Activated T-cell treated with anti-CD3 and anti-CD28 coated beads for 24 hours (primary cell): Measurements from ENCODE around the gene IRS4.

ENCODE experiments used
- DNase-seq: peaks from one replicate; pipeline ENCODE4 v3.0.0-alpha.2; 2020; ENCODE audit warnings: low read depth

The IRS4 gene

DNA sequence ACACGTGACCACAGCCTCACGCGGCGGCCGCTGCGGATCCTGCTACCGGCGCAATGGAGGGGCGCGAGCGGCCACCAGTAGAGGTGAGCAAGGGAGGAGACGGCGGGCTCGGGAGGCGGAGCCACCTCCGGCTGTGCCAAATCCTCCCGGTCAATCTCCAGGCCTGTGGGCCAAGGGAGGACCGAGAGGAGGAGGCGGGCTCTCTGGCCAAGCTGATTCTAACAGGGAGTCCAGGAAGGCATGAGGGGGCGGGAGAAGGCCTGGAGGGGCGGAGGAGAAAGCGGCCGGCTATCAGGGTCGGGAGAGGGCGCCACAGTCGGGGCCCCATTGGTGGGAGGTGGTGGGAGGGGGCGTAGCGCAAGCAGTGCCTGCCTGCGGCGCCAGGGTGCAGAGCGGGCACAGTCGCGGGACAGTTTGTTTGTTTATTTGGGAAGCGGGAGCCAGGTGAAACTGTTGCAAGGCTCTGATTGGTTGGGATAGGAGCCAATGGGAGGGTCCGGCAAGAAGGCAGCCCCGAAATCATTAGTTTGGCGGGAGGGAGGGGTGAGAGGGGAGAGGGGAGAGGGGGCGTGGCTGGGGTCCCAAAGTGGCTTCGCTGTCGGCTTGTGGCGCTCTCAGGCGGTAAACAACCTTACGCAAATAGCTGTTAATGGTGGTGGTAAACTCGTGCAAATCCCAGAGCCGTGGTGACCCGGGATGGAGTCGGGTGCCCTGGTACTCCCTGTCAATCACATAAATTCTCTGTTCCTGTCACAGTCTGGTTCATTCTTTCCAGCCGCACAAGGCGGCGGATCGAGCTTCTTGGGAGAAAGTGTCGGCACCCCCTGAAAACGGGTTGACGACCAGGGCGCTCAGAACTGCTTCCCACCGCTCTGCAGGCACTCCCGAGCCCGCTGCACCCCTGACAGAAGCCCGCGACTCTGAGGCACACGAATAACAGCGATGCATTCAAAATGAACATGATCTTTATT lies at the start of gene IRS4:
IRS4 (minus strand) TSS at position 55 of the 971 bp plus-strand sequence.
- DNase-seq = no peak

DNA sequence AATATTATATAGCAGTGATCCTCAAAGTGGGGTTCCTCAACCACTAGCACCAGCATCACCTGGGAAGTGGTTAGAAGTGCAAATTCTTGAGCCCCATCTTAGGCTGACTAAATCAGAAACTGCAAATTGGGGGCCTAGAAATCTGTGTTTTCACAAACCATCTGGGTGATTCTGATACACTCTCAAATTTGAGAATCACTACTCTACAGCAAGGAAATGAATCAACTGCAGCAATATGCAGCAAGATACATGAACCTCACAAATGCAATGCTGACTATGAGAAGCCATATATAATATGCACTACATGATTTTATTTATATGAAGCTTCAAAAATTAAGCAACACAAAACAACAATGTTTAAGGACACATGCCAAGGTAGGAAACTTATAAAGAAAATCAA lies 36.2 kb upstream of the IRS4 start:
- DNase-seq = no peak

DNA sequence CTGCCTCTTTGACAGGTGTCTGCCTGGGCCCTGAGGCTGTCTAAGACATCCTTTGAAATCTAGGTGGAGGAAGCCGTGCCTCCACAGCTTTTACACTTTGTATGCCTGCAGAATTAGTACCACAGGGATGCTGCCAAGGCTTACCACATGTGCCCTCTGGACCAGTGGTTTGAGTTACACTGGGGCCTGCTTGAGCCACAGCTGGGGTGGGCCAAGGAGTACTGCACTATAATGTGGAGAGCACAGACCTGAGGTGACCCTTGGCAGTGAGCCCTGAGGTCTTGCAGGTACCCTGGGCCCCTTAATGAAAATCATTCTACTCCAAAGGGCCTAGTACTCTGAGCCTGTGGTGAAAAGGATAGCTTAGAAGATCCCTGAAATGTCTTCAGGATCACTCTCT lies 27.2 kb upstream of the IRS4 start:
- DNase-seq = no peak

DNA sequence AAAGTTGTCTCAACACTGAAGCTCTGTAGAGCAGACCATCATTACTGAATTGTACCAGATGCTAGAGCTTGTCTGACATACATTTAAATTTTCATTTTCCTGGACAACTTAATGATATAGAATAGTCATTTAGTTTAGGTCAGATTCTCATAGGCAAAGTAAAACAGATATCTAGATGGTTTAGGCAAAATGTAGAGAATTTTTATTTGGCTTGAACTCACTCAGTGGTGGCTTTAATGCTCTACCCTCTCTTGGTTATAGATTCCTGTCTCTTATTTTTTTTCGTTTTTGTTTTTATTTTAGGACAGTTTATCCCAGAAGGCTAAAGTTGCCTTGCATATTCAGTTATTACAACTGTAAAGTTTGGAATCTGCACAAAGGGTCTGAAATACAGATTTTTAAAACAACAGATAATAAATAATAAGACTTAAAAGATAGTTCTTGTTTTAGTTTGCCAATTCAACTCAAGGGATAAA lies 4.0 kb upstream of the IRS4 start:
- DNase-seq = no peak

DNA sequence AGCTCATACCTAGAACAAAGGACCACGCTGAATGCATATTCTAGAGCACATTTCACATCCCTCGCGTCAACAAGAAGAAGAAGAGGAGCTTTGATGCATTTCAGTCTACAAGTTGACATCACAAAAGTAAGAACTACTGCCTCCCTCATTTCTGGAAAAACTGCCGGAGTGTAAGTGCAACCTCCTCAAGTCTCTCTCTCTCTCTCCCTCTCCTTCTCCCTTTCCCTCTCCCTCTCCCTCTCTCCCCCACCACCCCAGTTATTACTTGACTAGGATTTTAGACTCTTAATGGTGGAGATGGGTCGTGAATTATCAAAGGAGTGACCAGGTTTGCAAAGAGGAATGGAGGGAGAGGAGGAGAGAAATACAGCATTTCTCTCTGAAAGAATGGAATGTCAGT lies 1.4 kb upstream of the IRS4 start:
- no peak for DNase-seq

DNA sequence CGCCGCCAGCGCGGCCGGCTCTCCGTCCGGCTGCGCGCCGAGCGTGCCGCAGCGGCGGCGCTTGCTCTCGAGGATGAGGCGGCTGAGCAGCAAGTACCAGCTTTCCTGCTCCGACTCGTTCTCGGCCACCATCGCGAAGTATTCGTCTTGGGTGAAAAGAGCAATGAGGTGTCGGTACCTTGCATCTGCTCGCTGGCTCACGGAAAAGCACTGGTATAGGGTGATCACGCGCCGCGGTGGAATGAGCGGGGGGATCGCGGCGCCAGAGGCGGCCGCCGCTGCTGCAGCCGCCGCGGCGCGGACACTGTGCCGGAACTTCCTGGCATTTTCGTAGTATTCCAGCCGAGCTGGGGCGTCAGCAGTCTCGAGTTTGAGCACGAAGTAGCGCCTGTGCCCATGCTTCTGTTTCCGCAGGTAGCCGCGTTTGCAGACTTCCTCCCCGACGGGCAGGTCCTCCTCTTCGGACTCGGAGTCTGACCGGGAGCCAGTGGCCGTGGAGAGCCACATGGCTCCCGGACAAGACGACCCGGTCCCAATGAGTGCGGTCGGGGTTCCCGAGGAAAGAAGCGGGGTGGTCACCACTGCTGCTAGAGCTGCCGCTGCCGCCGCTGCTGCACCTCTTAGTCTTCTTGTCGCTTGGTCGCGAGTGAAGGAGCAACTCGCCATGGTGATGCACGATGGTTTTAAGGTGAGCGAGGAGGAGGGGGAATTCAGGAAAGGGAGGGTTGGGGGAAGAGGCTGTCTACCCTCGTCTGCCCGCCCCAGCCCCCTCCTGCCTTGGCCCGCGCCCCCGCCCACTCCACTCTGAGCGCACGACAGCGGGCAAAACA lies 469 bp downstream of the IRS4 start:
- no peak for DNase-seq

DNA sequence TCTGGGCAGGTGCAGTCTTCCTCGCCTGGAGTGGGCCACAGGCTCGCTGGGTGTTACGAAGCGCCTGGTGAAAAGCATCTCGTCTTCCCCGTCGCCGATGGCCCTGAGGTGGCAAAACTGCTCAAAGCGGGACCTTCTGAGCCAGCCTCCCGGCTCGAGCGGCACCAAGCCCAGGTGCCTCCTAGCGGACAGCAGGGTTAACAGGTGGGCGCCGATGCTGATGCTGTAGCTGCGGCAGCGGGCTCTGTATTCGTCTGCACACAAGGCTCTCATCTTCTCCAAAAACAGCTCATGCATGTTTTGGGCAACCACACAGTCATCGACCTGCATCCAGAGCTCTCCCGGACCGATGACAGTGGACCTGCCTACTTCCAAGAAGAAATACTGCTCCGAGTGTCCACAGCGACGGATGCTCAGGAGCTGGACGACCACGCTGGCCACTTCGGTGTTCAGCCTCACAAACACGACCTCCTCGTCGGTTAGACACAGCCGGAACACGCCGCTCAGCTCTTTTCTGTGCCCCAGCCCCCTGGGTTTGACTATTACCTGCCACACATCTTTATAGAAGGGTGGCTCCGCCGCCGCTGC lies 1.2 kb downstream of the IRS4 start:
- no peak for DNase-seq

DNA sequence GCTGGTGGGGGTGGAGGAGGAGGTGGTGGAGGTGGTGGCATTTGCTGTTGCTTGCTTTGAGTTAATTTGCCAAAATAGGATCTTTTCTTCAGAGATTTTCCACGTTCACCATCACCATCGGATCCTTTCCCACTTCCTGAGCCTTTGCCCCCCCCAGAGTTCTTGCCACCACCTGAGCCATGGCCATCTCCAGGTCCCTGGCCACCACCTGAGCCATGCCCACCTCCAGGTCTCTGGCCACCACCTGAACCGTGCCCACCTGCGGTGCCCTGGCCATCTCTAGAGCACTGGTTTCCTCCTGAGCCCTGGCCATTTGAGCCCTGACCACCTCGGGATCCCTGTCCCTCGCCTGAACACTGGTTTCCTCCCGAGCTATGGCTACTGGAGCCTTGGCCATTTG lies 1.9 kb downstream of the IRS4 start:
- no peak for DNase-seq

DNA sequence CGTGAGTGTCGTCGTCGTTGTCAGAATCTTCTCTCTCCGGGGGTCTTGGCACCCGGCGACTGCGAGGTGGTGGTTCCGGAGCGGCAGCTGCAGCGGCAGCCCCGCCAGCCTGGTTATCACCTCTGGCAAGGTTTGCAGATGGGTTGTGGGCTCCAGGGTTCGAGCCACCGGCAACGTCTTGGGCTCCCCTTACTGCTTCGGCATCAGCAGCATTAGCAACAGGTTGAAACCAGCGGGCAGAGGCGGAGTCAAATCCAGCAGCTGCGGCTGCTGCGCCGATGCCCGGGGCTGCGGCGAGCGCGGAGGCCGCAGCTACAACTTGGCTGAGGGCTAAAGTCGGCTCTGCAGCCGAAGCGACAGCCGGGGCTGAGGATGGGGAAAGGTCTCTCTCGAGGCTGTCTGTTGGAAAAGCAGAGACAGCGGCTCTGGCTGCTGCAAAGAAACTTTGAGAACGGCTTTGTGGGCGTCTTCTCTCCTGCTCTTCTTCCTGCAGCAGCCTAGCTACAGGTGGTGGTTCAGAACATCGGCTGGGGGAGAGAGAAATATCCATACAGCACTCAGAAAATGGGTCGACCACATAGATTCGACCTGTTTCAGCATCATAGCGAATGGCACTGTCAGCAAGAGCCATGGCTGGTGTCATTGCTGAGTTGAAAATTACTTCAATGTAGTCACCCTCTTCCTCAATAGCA lies 3.6 kb downstream of the IRS4 start:
- DNase-seq = no peak

DNA sequence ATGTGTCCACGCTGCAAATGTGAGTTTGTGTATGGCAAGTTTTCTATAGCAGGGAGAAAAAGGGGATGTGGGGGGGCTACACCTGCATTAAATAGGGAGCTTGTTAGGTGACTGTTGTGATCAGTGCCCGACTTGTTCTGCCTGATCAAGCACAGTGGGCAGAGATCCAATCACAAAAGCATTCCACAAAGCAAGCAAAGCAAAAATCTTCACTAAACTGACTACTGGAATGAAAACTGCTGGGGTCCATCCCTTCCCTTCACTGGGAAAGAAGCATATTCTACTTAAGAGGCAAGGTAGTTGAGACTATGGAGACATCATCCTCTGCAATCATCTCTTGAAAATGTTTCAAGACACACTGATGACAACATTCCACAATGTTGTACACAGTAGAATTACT lies 5.2 kb downstream of the IRS4 start:
- no peak for DNase-seq

DNA sequence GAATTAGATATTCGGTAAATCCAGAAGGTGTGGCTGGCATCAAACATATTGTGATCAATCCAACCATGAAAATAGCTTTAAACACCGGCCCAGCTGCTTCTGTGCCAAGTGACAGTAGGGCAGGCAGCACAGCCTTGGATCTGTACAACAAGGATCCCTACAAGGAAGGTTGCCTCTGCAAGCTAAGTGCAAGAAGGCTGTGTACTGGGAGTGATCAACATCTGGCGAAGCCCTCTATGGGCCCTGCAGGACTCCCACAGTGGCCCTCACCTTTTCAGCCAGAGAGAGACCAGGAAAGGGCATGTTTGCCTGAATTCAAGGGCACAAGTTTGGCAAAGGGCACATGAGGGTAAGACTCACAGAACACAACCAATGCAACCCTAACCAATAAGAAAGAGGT lies 9.6 kb downstream of the IRS4 start:
- DNase-seq = no peak

DNA sequence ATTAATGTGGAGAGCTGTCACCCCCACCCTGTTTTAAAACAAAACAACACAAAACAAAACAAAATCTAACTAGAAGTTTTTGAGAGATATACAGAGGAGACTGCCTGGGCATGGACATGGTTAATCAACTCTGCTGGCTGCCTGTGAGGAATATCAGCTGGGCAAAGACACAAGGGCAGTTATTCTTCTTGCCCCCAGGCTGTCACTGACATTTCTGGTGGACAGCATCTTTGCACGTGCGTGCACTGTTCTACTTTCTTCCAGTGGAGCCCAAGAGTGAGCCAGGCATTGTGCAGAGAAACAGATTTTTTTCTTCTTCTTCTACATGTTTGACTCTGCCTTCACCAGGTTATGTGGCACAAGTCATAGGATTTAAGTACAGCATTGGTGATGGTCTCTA lies 13.8 kb downstream of the IRS4 start:
- no peak for DNase-seq

DNA sequence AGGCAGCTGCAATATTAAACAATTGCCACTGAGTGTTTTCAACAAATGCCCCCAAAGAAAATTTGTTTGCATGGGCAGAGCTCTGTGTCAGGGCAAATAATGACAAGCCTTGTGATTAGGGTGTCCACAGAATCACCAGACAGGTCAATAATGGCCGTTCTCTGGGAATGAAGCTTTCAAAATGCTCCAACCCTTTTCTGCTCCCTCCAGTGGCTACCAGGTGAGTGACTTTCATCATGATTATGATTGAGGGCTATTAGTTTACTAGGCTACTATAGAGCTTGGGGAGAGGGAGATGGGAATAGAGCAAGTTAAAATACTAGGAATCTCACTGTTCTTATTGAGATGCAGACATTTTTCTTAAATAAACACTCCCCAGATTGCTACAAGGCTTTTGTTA lies 23.5 kb downstream of the IRS4 start:
- DNase-seq = no peak

DNA sequence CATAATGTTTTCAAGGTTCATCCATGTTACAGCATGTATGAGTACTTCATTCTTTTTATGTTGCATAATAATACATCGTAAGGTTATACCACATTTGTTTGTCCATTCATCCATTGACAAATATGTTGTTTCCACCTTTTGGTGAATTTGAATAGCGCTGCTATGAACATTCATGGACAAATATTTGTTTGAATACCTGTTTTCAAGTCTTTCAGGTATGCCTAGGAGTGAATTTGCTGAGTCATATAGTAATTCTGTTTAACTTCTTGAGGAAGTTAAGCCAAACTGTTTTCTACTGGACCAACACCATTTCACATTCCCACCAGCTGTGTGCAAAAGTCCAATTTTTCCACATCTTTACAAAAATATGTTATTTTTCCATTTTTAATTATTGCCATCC lies 31.5 kb downstream of the IRS4 start:
- DNase-seq = no peak

DNA sequence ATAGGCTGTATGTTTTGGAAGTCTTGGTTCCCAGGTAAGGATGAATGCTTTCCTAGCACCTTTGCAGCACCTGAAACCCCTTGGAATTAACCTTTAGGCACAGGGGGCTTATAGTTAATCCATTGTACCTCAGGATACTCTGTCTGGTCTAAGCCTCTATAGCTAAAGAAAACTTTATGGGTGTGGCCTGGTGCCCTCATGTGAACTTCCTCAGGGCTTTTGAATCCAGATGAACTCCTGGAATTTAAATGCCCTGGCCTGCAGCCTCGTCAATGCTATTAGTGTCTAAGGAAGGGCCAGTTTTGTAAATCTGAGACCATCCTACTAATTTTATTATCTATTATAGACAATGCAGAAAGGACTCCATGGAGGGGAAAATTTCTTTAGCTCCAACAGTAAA lies 33.8 kb downstream of the IRS4 start:
- no peak for DNase-seq

DNA sequence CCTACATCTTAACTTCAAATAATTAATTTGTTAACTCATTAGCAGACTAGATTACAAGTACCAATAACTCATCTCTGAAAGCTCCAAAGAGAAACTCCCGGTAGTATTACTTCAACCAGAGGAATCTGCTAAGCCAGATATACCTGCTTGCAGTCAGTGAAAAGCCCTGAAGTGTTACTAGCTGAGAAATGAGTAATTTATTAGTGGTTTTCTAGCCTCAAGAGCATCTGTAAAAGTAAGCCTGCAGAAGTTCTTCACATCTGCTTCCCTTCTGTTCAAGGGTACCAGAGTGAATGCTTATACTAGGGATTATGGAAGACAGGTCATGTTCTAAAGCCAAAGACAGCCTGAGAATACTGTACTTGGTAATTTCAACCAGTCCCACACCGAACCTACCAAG lies 34.7 kb downstream of the IRS4 start:
- DNase-seq = no peak

DNA sequence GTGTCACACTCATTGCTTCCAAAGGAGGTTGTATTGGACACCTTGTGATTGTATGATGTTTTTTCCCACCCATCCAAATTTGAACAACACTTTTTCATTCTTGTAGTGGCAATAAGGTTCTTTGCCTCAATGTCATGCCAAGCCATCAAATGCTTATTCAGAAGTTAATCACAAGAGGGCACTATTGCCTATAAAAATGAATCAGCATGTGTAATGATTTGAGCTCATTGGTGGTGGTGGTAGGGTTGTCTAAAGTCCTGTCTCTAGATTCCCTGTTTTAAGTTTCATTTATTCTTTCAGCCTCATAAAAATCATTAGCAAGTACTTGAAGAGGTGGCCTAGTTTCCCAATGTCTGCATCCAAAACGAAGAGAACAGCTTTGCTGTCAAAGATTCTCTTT lies 37.0 kb downstream of the IRS4 start:
- no peak for DNase-seq

DNA sequence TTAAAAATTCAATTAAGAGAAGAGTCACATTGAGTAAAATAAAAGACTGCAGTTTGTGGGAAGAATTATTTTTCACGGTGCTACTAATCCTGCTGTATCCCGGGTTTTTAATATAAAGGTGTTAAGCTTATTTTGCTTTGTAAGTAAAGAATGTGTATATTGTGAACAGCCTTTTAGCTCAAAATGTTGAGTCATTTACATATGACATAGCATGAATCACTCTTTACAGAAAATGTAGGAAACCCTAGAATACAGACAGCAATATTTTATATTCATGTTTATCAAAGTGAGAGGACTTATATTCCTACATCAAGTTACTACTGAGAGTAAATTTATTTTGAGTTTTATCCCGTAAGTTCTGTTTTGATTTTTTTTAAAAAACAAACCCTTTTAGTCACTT lies 39.7 kb downstream of the IRS4 start:
- DNase-seq = no peak
